K562 (cell line): ENCODE data around the gene PPP2R3C. TPM values are rescaled to one million over a fixed set of nuclear protein-coding genes. Genes with fewer than 3 reads are reported as not detected.

ENCODE experiments used
- ATAC-seq: fragments of 200-7000 bp; cut with Tn5 transposase; 3 replicates; pipeline ENCODE4 v1.9.1; 2020; ENCODE audit warnings: moderate library complexity
- BruUV-seq: library from RNA; stranded (reverse); fragments of 400-500 nt; replicated peaks from 2 replicates; lab custom pipeline; 2021; lab: Mats Ljungman, UMichigan
- CTCF ChIA-PET: fragments of 300-600 bp; formaldehyde crosslinking; extraction: SDS; loops from one replicate; lab custom pipeline; 2021; ENCODE audit warnings: low intra/inter-chr PET ratio; lab: Yijun Ruan, JAX
- POLR2A ChIA-PET: fragments of 300-600, 350-650 bp; sonication (Branson Sonifier 250); formaldehyde crosslinking; extraction: SDS; loops from one replicate; lab custom pipeline; 2021; ENCODE audit warnings: antibody characterized with exemption, inconsistent platforms; lab: Yijun Ruan, JAX
- DNase-seq, 4 experiments: peaks; one replicate each; pipeline versions ENCODE4 v3.0.0 to v3.0.0-alpha.2; 2011 to 2018; ENCODE audit warnings: low spot score in 3 of 4, mixed read lengths in 3 of 4; ENCODE audit errors: extremely low read depth in 1 of 4
- FAIRE-seq: peaks from 2 replicates; lab custom pipeline; 2011; peaks lifted over from hg19 to GRCh38; lab: Jason Lieb, UNC
- H2AFZ ChIP-seq: 2 replicates; pipeline ENCODE4 v1.6.0; 2011; ENCODE audit warnings: low read depth, low read length, control low read depth, inconsistent platforms
- H3K27ac ChIP-seq: fragments of 200-600 bp; 3 replicates; pipeline ENCODE4 v1.8.0; 2011; ENCODE audit warnings: low read depth, mild to moderate bottlenecking, control low read depth, inconsistent platforms, low read length, moderate library complexity, mixed read lengths; ENCODE audit errors: extremely low read depth
- H3K27me3 ChIP-seq, 2 experiments: fragments of 300-600 bp in 1 of 2; 2 replicates in 1 of 2; 3 replicates in 1 of 2; pipeline versions ENCODE4 v1.6.0 to v1.8.0; 2011; ENCODE audit warnings: inconsistent platforms in 2 of 2, low read length in 2 of 2, mild to moderate bottlenecking in 1 of 2, mixed read lengths in 1 of 2, moderate library complexity in 1 of 2; ENCODE audit not compliant: control insufficient read depth in 2 of 2, insufficient read depth in 2 of 2
- H3K36me3 ChIP-seq: fragments of 300-600 bp; 3 replicates; pipeline ENCODE4 v1.8.0; 2011; ENCODE audit warnings: mild to moderate bottlenecking, low read length, inconsistent platforms; ENCODE audit not compliant: control insufficient read depth, insufficient read depth
- H3K4me1 ChIP-seq, 2 experiments: fragments of 200-600 bp in 1 of 2; replicated peaks in 1 of 2; 2 replicates in 1 of 2; 3 replicates in 1 of 2; pipeline versions ENCODE4 v1.5.1 to v1.8.0; 2011; ENCODE audit warnings: inconsistent platforms in 2 of 2, low read length in 2 of 2, mild to moderate bottlenecking in 1 of 2, mixed read lengths in 1 of 2, moderate library complexity in 1 of 2; ENCODE audit not compliant: control insufficient read depth in 2 of 2, insufficient read depth in 2 of 2
- H3K4me2 ChIP-seq: 2 replicates; pipeline ENCODE4 v1.6.1; 2011; ENCODE audit warnings: low read length, control low read depth, inconsistent platforms, mixed read lengths; ENCODE audit not compliant: insufficient read depth
- H3K4me3 ChIP-seq: fragments of 200-600 bp; sonication (generic), shearing (Covaris generic); 2 replicates; pipeline ENCODE4 v1.5.1; 2016; ENCODE audit warnings: control low read depth, inconsistent platforms
- H3K79me2 ChIP-seq: fragments of 200-600 bp; 3 replicates; pipeline ENCODE4 v1.8.0; 2011; ENCODE audit warnings: low read length, inconsistent platforms; ENCODE audit not compliant: control insufficient read depth, insufficient read depth
- H3K9ac ChIP-seq, 2 experiments: 2 replicates each; pipeline versions ENCODE4 v1.6.0 to v1.6.1; 2011; ENCODE audit warnings: low read depth in 2 of 2, low read length in 2 of 2, control low read depth in 1 of 2, inconsistent platforms in 1 of 2, mild to moderate bottlenecking in 1 of 2, mixed read lengths in 1 of 2; ENCODE audit not compliant: insufficient read depth in 1 of 2
- H3K9me1 ChIP-seq: one replicate; pipeline ENCODE4 v1.6.0; 2011; ENCODE audit warnings: inconsistent platforms, mild to moderate bottlenecking, low read length, moderate library complexity; ENCODE audit not compliant: control insufficient read depth, insufficient read depth
- H3K9me3 ChIP-seq: replicated peaks from 2 replicates; pipeline ENCODE4 v1.5.1; 2011; ENCODE audit warnings: low read depth, low read length, inconsistent platforms; ENCODE audit not compliant: control insufficient read depth, insufficient read depth
- H4K20me1 ChIP-seq: replicated peaks from 2 replicates; pipeline ENCODE4 v1.6.1; 2011; ENCODE audit warnings: low read length, inconsistent platforms, mixed read lengths; ENCODE audit not compliant: control insufficient read depth, insufficient read depth
- ARID2 ChIP-seq: fragments of 450-650 bp; IDR thresholded peaks from 2 replicates; pipeline ENCODE4 v1.6.1; 2017; ENCODE audit warnings: antibody characterized with exemption, mild to moderate bottlenecking
- BCL6 ChIP-seq: fragments of 250-450 bp; sonication (Bioruptor Pico); IDR thresholded peaks from 2 replicates; pipeline ENCODE4 v1.4.0; 2020
- FOXJ3 ChIP-seq: sonication (generic); formaldehyde crosslinking; IDR thresholded peaks from 2 replicates; pipeline ENCODE4 v1.4.0; 2020; ENCODE audit warnings: mild to moderate bottlenecking, missing genetic modification reagents
- HEY1 ChIP-seq: fragments of 250-450 bp; sonication (Bioruptor Pico); IDR thresholded peaks from 2 replicates; pipeline ENCODE4 v1.5.0; 2020; ENCODE audit warnings: mild to moderate bottlenecking, moderate library complexity, borderline replicate concordance
- HNRNPH1 ChIP-seq: fragments of 200-400 bp; formaldehyde crosslinking; optimal IDR thresholded peaks from 2 replicates; pipeline ENCODE3; 2017; ENCODE audit warnings: low read depth, mild to moderate bottlenecking, low read length, moderate library complexity
- HNRNPLL ChIP-seq: fragments of 200-400 bp; formaldehyde crosslinking; IDR thresholded peaks from 2 replicates; pipeline ENCODE4 v1.6.1; 2017; ENCODE audit warnings: low read length, low read depth, mild to moderate bottlenecking; ENCODE audit not compliant: poor library complexity, severe bottlenecking
- POLR2B ChIP-seq: fragments of 450-650 bp; IDR thresholded peaks from 2 replicates; pipeline ENCODE4 v1.6.1; 2018; ENCODE audit warnings: low read depth; ENCODE audit not compliant: partially characterized antibody
- SAP30 ChIP-seq: fragments of 200-600 bp; sonication (generic); IDR thresholded peaks from 2 replicates; pipeline ENCODE4 v1.6.1; 2012; ENCODE audit warnings: borderline replicate concordance, low read depth, mild to moderate bottlenecking, moderate library complexity, low read length, control low read depth, inconsistent platforms; ENCODE audit not compliant: insufficient read depth, poor library complexity, severe bottlenecking
- XRCC5 ChIP-seq: fragments of 200-400 bp; formaldehyde crosslinking; IDR thresholded peaks from 2 replicates; pipeline ENCODE4 v1.6.1; 2017; ENCODE audit warnings: low read depth, mild to moderate bottlenecking, low read length
- ZNF408 ChIP-seq: fragments of 250-450 bp; sonication (Bioruptor Pico); IDR thresholded peaks from 2 replicates; pipeline ENCODE4 v1.4.0; 2020; ENCODE audit warnings: low read depth, mild to moderate bottlenecking, moderate library complexity
- WGBS: fragments of 100-300 bp; shearing (Covaris generic); methylation state at CpG from one replicate; pipeline ENCODE4 v1.1.6; 2016; ENCODE audit warnings: low coverage, mixed read lengths; ENCODE audit not compliant: insufficient coverage; ENCODE audit errors: missing lambda C conversion rate; 5-methylcytosine and 5-hydroxymethylcytosine counted together
- in situ Hi-C: fragments of 300-500 bp; cut with MboI; formaldehyde crosslinking; loops from 4 replicates; pipeline ENCODE4 v1.15.0; 2018; ENCODE audit warnings: inconsistent platforms, mixed read lengths
- intact Hi-C: fragments of 100-400 bp; cut with micrococcal nuclease; formaldehyde crosslinking; loops from 2 replicates; pipeline ENCODE4 v1.14.2; 2022
- polyA plus RNA-seq, 8 experiments: library from polyadenylated mRNA; depleted of rRNA in 4 of 8; stranded (reverse) in 5 of 8; unstranded in 3 of 8; fragments of >200 nt; fragmentation: Nextera tagmentation in 2 of 8; fragmentation: Illumina TruSeq in 1 of 8; extraction: Ambion mirVana in 2 of 8; extraction: Trizol in 1 of 8; gene quantifications; 2 replicates each; pipeline versions ENCODE4 v1.2.1 to v1.2.3, GENCODE V29; 2011 to 2014; ENCODE audit warnings: inconsistent platforms in 1 of 8, missing spikeins in 1 of 8
- total RNA-seq, 7 experiments: library from RNA; depleted of rRNA in 6 of 7; stranded (reverse); fragments of >200 nt in 6 of 7; fragmentation: Illumina TruSeq in 2 of 7; extraction: Trizol in 2 of 7; gene quantifications; 2 replicates each; pipeline versions ENCODE4 v1.2.1 to v1.2.3, GENCODE V29; 2011 to 2021; ENCODE audit warnings: low replicate concordance in 1 of 7
- TF ChIP-seq, protein P1 (sequence below): fragments of 250-450 bp; sonication (Bioruptor Pico); IDR thresholded peaks from 2 replicates; pipeline ENCODE4 v1.5.1; 2021; ENCODE audit warnings: mild to moderate bottlenecking
- TF ChIP-seq, protein P2 (sequence below), 2 experiments: IDR thresholded peaks; 2 replicates each; pipeline ENCODE4 v1.6.1; 2011; ENCODE audit warnings: borderline replicate concordance in 1 of 2, control low read depth in 1 of 2, low read depth in 1 of 2, low read length in 1 of 2, mild to moderate bottlenecking in 1 of 2, mixed read lengths in 1 of 2, moderate library complexity in 1 of 2; ENCODE audit not compliant: insufficient read depth in 1 of 2, insufficient read length in 1 of 2, poor library complexity in 1 of 2, severe bottlenecking in 1 of 2; ENCODE audit errors: extremely low read depth in 1 of 2
- TF ChIP-seq, protein P3 (sequence below): fragments of 450-650 bp; IDR thresholded peaks from 2 replicates; pipeline ENCODE4 v1.6.1; 2016

The PPP2R3C gene
- total and polyA plus RNA-seq, 9 of the 15 experiments (the other 6 are each of a cell fraction or from before 2014, with no cell fraction given): 14.7 to 43.3 (median 22.7) TPM

DNA sequence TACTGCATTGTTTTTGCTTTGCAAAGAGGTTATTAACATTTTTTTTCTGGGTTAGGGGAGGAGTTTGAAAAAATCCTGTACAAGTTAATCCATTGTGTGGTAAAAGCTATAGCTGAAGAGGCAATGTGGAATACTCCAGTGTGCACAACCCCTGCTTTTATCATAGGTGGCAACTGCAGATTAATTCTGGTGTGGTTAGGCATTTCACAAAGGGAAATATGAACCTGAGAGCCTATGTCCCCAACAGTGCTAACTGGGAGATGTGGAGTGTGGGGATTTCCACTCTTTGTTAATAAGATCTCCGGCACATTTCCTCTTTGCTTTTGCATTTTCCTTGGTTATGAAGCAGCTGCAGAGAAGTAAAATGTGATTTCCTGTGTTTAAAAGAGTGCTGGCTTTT is 34.2 kb upstream of the PPP2R3C start:
- peaks cover 0 to 6% of the 10 kb centered on the region in 2 experiments; a peak in 1 of 5 replicates for H3K4me1 ChIP-seq
- no peaks in the 10 kb centered on the region for H3K27me3 ChIP-seq
- H3K36me3 ChIP-seq: peaks cover 8% of the 10 kb centered on the region; the same call in 2 of the 3 replicates
- H2AFZ ChIP-seq: no peak overlapping the region
- BruUV-seq: no TSS peak
- in situ Hi-C loops (no loop called here), intact Hi-C loops (no loop called here)
- ChIA-PET CTCF (no interaction called here), POLR2A (interaction anchor here (0.6 kb wide), 1 partner anchor 485 kb away, joined by 3 read pairs; no protein-coding TSS in a partner anchor)
- H3K27ac ChIP-seq: no peak overlapping the region
- no peaks in the 10 kb centered on the region for H3K79me2 ChIP-seq
- H4K20me1 ChIP-seq: no peaks in the 10 kb centered on the region
- H3K4me3 ChIP-seq: no peak overlapping the region
- TF ChIP-seq ZNF408 (CRISPR knock-in tag): no peak
- TF ChIP-seq, protein P1, sequence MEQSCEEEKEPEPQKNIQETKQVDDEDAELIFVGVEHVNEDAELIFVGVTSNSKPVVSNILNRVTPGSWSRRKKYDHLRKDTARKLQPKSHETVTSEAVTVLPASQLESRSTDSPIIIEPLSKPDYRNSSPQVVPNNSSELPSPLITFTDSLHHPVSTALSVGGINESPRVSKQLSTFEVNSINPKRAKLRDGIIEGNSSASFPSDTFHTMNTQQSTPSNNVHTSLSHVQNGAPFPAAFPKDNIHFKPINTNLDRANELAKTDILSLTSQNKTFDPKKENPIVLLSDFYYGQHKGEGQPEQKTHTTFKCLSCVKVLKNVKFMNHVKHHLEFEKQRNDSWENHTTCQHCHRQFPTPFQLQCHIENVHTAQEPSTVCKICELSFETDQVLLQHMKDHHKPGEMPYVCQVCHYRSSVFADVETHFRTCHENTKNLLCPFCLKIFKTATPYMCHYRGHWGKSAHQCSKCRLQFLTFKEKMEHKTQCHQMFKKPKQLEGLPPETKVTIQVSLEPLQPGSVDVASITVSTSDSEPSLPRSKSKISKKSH (CRISPR knock-in tag): no peak
- no peak for TF ChIP-seq HEY1
- no peak for TF ChIP-seq HNRNPH1
- TF ChIP-seq BCL6 (CRISPR knock-in tag): no peak
- TF ChIP-seq SAP30: no peak
- no peak for TF ChIP-seq XRCC5
- TF ChIP-seq, protein P2, sequence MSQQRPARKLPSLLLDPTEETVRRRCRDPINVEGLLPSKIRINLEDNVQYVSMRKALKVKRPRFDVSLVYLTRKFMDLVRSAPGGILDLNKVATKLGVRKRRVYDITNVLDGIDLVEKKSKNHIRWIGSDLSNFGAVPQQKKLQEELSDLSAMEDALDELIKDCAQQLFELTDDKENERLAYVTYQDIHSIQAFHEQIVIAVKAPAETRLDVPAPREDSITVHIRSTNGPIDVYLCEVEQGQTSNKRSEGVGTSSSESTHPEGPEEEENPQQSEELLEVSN (IDR thresholded peaks at IDR 0.05; ENCODE audit: borderline replicate concordance in 1 of 2, extremely low read depth in 1 of 2, insufficient read depth in 1 of 2, insufficient read length in 1 of 2, low read depth in 1 of 2, low read length in 1 of 2, poor library complexity in 1 of 2, severe bottlenecking in 1 of 2): no peak
- TF ChIP-seq HNRNPLL: no peak
- TF ChIP-seq, protein P3, sequence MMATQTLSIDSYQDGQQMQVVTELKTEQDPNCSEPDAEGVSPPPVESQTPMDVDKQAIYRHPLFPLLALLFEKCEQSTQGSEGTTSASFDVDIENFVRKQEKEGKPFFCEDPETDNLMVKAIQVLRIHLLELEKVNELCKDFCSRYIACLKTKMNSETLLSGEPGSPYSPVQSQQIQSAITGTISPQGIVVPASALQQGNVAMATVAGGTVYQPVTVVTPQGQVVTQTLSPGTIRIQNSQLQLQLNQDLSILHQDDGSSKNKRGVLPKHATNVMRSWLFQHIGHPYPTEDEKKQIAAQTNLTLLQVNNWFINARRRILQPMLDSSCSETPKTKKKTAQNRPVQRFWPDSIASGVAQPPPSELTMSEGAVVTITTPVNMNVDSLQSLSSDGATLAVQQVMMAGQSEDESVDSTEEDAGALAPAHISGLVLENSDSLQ: no peak
- TF ChIP-seq ARID2: no peak
- no peak for TF ChIP-seq POLR2B
- TF ChIP-seq FOXJ3 (CRISPR knock-in tag): no peak
- H3K9me3 ChIP-seq: no peaks in the 10 kb centered on the region
- no peak overlapping the region for H3K4me2 ChIP-seq
- no peak for ATAC-seq
- no peak for FAIRE-seq
- H3K9me1 ChIP-seq: no peaks in the 10 kb centered on the region
- DNase-seq: no peak
- 79% methylated on average over 1 of the region's 1 CpG for WGBS
- no peak overlapping the region for H3K9ac ChIP-seq
